OCI-LY7 (cell line): ENCODE measurements around the gene BICDL1.

Experiments used
- CTCF ChIP-seq: fragments of 200-600 bp; sonication (generic); conservative IDR thresholded peaks from 2 replicates; pipeline ENCODE4 v1.5.1; 2014; ENCODE audit warnings: mild to moderate bottlenecking, antibody characterized with exemption, low read length, moderate library complexity, mixed read lengths
- EZH2phosphoT487 ChIP-seq: fragments of 200-600 bp; sonication (generic); IDR thresholded peaks from 2 replicates; pipeline ENCODE4 v1.6.1; 2018; ENCODE audit warnings: low read depth, borderline replicate concordance, mild to moderate bottlenecking, mixed run types, antibody characterized with exemption, low read length, moderate library complexity, mixed read lengths

GRCh38 chr12:119964929-119965328 lies 24.1 kb upstream of the BICDL1 start:
- TF ChIP-seq CTCF: no peak
- no peak for TF ChIP-seq EZH2phosphoT487
